Activated CD4-positive, alpha-beta T cell treated with anti-CD3 and anti-CD28 coated beads for 24 hours (primary cell): ENCODE measurements around the gene OTUD5.
A peak's percentile ranks its signal among the peaks of the same experiment; 100 is the strongest.

Experiments
- DNase-seq, 2 donors: peaks; one replicate each; pipeline ENCODE4 v3.0.0-alpha.2; 2020; ENCODE audit warnings: low read depth in 2 of 2

Gene OTUD5

DNA sequence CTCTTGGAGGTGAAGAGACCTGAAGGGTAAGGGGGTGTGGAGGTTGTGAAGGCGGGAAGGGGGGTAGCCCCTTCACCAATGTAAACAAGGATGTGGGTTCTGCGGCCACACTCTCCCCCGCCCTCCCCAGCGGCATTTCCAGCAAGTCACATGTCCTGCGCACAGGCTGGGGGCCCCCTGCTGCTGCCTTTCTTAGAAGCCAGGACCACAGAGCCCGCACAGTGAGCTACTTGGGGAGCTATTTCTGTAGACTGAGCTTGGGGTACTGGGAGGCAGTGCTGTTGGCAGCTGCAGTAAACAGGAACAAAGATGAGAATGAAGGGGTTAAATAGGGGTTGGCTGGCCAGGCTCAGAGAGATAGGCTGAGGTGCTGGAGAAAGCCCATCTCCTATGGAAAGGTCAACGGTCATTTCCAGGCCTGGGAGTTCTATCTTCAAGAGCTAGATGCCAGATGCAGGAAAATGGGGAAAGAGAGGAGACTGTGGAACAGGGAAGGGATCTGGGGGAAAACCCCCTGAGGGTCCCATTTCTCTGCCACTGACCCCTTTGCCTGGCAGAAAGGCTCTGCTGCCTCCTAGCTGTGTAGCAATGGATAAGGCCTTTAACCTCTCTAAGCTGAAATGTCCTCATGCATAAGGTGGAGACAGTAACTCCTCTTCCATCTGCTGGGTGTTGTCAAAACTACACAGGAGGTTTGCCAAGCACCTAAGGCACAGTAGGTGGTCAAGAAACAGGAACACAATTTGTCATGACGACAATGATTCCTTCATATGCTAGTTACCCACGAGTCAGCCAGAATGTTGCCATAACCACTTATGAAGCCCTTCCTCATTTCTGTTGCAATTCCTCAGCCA, 20.1 kb downstream of the OTUD5 start:
- peak; percentile 79 to 81 for DNase-seq

DNA sequence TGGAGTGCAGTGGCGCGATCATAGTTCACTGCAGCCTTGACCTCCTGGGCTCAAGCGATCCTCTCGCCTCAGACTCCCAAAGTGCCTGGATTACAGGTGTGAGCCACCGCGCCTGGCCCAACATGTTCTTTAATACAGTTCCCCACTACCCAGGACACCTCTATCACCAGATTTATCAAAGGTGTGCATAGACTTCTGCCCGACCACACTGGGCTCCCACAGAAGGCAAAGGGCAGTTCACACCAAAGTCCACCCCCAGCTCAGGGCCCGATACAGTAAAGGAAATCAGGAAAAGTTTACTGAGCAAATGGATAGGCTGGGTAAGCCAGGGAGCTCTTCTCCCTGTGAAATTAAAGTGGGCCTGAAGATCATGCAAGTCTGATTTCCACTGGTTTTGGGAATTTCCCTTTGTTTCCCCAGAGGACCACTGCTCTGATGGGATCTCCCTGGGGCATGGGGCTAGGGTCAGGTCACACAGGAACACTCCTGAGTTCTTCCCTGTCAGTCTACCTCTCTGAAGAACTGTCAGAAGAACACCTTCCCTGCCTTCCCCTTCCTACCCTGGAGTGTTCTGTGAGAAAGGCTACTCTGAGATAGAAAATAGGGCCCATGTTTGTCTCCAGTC, 20.9 kb downstream of the OTUD5 start:
- no peak for DNase-seq

DNA sequence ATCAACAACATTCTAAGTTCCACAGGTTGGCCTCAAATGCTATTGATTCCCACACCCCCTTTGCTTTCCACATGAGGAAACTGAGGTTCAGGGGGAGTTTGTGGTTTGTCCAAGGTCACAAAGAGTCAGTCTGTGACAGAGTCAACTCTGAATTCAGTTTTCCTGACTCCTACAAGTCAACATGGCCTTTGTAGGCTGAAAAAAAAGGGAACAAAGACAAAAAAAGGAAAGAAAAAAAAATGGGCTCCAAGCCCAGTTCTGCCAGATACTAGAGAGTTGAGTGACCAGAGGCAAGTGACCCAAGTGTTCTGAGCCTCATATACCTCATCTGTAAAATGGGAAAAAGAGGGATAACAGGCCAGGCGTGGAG, 22.1 kb downstream of the OTUD5 start:
- no peak for DNase-seq

DNA sequence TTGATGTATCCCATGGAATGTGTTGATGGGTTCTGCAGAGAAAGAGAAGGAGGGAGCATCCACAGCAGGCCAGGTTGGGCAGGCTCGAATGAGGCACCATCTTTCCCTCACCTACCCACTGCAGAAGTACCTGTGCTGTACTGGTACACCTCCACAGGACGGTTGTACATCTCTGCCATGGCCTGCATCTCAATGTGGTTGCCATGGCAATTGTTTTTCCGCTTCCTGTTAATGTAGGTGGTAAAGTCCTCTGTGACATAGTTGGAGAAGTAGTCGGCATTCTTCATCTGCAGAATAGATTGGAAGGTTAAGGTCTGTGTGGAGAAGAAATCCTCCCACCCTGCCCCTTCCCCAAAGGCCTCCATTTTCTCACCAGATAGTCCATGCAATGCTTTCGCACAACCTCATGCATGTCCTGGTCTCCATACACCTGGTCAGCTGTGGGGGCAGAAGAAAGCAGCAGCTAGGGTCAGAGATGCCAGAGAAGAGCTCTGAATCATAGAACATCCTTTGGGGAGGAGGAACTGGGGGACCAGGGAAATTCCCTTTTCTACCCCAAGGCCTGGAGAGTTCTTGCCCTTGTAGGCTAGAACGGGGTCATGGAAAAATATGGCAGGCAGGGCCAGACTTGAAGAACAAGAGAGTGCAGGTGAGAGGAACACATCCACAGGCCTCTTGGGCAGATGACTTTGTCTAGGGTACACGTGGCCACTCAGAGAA, 22.7 kb downstream of the OTUD5 start:
- no peak for DNase-seq

DNA sequence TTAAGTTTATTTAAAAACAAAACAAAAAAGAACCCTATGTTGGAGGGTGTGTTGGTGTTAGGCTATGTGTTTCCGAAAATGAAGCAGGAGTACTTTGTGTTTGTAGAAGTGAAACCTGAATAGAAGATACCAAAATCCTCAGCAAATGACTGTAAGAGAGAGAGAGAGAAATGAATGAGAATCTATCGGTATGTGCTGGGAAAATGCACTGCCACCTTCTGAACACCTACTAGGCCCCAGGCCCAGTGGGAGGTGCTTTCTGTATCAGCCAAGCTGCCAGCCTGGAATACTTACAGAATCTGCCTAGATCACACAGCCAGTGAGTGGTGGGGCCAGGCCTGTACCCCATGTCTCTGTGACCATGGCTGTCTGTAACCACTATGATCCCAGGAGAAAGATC, 23.6 kb downstream of the OTUD5 start:
- DNase-seq = no peak

DNA sequence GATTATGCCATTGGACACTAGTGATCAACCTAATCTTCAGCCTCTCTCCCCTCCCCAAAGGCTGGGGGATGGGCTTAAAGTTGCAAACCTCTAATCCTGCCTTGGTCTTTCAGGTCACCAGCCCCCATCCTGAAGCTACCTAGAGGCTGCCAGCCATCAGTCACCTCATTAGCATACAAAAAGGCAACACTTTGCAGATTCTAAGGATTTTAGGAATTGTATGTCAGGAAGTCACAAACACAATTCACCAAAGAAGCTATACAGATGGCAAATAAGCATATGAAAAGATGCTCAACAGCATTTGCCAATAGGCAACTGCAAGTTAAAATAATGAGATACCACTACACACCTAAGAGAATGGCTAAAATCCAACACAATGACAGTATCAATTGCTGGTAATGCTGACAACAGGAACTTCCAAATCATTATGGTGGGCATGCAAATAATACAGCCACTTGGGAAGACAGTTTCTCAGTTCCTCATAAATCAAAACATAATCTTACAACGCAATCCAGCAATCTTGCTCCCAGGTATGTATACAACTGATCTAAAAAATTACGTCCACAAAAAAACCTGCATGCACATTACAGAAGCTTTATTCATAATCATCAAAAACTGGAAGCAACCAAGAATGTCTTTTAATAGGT, 29.5 kb downstream of the OTUD5 start:
- no peak for DNase-seq

DNA sequence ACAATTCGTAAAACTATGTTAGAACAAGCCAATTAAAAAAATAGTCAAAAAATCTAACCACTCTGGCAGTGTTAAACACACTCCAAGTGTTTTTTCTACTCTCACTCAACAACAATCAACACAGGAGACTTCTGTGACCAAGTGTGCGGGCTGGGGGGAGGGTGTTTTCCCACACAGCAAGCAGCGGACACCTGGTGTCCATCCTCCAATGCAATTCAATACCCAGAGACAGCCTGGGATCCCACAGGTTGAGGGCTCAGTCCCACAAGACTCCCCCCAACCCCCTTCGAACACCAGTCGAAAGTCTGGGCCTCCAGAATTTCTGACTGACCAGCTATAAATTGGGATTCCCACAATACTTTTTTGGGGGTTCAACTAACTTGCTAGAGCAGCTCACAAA, 30.3 kb downstream of the OTUD5 start:
- no peak for DNase-seq

DNA sequence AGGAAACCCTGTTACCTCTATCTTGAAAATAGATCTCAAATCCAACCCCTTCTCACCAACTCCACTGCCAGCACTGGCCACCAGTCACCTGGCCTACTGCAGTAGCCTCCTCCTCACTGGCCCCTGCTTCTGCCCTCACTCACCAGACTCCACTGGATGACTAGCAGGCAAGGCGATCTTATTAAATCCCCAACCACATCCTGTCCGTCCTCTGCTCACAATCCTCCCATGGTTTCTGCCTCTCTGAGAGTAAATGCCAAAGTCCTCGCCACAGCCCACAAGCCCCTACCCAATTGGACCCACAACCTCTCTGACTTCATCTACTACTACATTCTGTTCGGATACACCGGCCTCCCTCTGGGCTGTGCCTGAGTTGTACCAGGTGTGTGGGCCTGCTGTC, 33.1 kb downstream of the OTUD5 start:
- no peak for DNase-seq

DNA sequence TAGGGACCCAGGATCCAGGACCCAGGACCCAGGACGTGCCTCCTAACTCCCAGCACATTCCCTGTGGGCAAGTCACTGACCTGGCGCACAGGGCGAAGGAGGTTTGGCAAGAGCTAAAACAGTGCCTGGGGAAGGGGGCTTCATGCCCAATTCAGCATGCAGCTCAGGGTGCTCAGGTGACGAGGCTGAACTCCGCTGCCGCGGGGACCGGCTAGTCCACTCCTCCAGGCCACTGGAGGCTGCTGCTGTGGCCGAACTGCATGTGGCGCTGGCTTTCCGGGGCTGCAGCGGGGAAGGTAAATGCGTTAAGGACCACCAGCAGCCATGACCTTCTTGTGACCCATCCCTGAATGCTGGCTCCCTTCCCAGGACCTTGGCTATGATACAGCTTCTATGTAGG, 33.6 kb downstream of the OTUD5 start:
- no peak for DNase-seq

DNA sequence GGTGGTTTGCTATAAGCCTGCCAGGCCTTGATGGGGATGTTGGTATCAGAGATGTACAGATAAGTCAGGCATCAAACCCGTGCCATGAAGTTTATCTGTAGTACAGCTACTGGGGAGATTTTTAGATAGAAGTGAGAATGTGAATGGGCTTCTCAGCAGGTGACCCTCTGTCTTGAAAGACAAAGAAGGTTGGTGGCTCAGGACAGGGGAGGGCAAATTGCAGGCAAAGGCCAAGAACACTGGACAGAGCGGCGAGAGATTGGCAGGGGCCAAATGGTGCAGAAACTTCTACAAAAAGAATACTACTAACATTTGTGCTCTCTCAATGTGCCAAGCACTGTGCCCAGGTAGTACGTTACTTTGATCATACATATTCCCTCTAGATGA, 36.7 kb downstream of the OTUD5 start:
- no peak for DNase-seq

DNA sequence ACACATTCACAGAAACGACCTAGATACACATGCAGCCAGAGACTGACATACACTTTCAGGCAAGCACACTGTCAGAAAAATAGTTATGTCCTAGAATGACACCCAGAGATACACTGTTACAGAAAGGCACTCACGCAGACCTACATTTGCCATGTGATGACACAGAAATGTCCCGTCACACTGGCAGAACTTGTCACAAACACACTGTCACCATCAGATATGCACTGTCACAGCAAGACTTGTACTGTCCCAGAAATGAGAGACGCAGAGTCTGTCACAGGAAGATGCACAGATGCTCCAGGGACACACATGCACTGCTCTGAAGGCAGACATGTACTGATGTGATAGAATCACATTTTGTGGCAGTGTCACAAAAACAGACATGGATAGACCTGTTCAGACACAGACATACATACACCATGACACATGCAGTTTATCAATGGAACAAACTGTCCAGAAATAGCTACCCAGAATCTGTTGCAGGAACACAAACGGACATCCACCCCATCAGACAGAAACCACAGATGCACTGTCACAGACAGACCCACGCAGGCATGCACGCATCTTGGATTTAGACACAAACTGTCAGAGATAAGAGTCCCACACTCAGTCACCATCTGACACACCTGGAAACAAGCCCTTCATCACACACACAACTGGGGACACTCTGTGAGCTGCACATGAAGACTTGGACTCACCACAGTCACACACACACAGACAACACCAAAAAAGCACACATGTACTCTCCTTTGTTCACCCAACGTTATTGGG, 37.3 kb downstream of the OTUD5 start:
- no peak for DNase-seq

DNA sequence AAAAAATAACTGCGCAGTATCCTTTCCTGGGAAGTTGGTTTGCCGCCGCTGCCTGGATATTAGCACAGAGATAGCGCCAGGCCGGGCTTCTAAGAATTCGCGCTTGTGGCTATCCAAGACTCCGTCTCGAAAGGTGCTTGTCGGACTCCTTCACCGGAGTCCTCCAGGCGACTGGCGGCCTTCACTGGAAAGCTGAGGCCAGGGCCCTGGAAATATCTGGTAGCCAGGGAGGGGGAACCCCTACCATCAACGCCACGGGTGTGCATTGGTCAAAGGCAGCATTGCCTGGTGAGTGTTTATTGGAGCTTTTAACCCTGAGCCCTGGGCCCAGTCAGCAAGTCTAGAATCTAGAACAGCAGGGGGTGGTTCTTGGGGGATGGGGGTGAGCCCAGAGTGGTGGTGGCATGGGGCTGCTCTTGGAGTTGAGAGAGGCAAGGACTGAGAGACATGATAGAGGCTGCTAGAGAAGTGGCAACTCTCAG, 38.0 kb downstream of the OTUD5 start:
- DNase-seq = no peak

DNA sequence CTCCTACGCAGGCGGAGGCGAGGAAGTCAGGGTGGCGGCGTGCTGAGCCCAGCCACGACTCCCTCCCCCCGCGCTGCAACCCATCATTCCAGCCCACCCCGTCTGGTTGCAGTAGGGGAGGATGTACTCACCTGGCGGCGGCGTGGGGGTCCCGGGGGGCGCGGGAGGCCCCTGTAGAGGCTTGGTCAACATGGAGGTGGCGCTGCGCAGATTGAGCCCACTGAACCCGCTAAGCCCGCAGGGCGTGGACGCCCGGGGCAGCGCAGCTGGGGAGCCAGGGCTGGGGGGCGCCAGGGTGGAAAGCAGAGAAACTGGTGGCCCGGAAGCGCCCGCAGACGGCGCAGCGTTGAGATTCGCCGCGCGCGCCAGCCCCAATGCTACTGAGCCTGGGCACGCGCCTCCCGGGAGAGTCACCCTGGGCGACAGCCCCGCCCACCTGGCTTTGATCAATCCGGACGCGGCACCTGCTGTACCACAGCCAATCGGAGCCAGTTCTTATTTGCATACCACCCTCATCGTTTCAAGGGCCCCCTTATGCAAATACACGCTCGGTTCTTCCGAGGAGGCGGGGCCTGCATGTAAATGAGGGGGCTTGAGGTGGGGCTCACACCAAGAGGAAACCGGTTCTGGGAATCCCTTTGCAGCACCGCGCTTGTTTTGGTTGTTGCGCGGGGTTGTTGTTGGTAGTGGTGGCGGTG, 38.6 kb downstream of the OTUD5 start, which contains the start of gene PIM2:
Gene PIM2, minus strand, starts transcription at position 382 of the 698 bp plus-strand sequence. Its CDS starts 190 bp downstream, at position 192.
- DNase-seq = peak; percentile 75 to 77

DNA sequence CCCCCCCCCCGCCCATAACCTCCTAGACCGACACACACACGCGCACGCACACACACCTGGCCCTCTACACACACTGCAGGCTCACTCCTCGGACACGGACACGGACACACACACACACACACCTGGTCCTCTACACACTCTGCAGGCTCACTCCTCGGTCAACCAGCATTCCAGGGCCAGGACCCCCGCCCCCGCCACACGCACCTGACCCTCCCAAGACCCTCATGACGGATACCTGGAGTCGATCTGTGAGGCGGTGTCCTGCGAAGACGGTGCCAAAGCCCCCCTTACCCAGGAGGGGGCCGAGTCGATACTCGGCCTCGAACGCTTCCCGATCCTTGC, 39.1 kb downstream of the OTUD5 start:
- DNase-seq = no peak

DNA sequence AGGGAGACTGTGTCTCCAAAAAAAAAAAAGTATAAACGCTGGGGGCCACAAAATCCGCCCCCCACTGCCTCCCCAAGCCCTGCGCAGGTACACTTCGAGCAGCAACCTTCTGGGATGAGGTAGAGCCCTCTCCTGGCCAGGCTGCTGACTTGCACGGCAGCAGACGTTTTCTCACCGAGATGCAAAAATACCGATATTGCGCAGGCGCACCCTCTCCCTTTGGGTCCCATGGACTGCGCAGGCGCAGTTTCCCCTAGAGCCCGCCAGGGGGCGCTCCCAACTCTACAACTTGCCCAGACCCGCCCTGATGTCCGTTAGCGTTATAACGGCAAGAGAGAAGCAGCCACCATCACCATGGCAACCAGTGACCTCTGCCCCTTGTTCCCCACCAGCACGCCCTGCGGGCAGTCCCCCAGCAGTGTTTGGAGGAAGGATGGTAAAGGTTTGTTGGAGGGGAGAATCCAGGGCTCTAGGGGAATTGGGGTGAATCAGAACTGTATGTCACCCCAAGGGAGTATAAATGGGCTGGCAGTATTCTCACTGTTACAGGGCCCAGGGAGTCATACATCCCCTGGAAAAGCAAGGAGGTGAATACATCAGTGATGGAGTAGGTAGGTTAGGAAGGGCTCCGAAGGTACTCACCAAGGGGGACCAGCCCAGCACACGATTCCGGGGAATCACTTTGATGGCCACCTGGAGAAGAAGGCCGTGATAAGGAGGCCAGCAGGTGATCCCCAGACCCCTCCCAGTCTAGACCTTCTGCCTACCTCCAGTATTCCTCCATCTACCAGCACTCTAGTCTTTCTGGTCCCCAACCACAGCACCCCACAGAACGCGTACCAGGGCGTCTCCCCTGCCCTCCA, 40.0 kb downstream of the OTUD5 start:
- peak; percentile 70 to 76 for DNase-seq

DNA sequence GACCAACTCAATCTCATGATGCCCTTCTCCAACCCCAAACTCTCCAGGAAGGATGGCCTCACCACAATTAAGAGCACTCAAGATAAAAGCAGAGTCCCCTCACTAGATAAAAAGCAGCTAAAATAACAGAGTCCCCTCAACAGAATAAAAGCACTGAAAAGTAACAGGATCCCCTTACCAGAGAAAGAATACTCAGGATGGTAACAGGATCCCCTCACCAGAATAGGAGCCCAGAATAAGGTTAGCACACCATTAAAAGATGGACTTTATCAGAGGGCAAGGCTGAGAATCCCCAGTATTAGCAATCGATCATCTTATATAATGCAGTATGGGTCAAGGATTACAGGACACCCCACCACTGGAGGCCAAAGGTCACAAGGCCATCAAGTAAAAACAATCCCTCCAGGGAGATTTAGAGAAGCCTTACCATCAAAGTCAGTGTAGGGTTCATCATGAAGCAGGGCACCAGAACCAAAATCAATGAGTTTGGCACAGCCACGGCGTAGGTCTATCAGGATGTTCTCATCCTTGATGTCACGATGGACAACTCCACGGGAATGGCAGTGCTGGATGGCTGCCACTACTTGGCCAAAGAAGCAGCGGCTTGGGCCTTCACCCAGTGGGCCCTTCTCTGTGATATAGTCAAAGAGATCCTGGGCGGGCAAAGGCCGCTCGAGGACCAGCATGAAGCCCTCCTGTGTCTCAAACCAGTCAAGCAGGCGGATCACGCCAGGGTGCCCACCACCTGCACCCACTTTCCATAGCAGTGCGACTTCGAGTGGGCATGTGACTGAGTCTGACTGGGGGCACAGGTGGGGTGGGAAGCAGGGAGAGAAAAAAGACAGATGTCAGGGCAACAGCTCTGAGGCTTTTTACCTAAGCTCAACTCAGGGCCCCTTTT, 42.6 kb downstream of the OTUD5 start:
- DNase-seq = no peak

DNA sequence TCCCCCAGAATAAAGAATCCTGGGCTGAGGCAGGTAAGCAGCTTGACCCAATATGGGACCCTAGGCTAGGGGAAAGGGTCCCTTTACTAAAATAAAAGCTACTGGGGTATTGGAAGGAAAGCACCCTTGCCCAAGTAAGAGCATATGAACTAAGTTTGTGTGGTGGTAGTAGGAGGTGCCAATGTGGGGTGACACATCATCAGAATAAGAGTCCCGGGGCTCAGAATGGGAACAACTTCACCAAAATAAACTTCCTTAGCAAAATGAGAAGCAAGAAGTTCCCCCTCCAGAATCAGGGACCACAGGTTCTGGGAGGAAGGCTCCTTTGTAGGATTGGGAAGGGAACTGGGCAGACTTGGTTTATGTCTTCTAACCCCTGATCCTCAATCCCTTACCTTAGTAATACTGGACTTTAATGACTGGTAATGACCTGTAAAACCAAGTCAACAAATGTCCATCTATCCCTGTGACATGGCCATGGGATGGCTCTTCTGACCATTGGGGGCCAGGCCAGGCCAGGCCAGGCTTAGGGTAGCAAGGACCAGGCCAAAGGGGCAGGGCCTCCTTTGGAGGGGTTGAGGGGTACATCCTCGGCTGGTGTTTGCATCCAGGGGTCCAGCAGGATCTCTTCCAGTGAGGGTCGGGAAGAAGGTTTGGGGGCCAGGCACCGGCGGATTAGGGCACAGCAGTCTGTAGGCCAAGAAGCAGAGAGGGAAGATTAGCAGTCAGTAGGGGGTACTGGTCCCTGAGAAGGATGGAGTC, 43.6 kb downstream of the OTUD5 start:
- no peak for DNase-seq
